KOPT-K1 (cell line): ENCODE data around the gene PRR7.
A peak's percentile ranks its signal among the peaks of the same experiment; 100 is the strongest.
"Not testable (repeated sequence)": the region's sequence is repeated elsewhere in the genome, so short reads cannot be mapped to it uniquely, and the experiment has no call there.

Experiments used
- H3K27ac ChIP-seq: fragments of 200-600 bp; sonication (generic); 2 replicates; pipeline ENCODE4 v1.5.1; 2016; ENCODE audit warnings: antibody characterized with exemption, mild to moderate bottlenecking, low read depth, low read length; ENCODE audit not compliant: poor library complexity, severe bottlenecking
- H3K36me3 ChIP-seq: fragments of 200-600 bp; sonication (generic); 2 replicates; pipeline ENCODE4 v1.5.1; 2017; ENCODE audit warnings: antibody characterized with exemption, mild to moderate bottlenecking, low read length, moderate library complexity; ENCODE audit not compliant: insufficient read depth
- H3K9me3 ChIP-seq: fragments of 200-600 bp; sonication (generic); 2 replicates; pipeline ENCODE4 v1.5.1; 2017; ENCODE audit warnings: antibody characterized with exemption, low read length, mild to moderate bottlenecking; ENCODE audit not compliant: insufficient read depth, poor library complexity, severe bottlenecking

The PRR7 gene

DNA sequence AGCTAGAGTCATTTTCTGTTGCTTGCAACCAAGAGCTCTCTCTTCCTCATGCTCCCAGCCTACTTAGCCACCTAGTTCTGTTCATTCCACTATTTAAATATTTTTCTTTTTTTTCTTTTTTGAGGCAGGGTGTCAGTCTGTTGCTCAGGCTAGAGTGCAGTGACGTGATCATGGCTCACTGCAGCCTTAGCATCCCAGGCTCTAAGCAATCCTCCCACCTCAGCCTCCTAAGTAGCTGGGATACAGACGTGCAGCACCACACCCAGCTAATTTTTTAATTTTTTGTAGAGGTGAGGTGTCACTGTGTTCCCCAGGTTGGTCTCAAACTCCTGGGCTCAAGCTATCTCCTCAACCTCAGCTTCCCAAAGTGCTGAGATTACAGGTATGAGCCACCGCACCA lies 32.1 kb upstream of the PRR7 start:
- H3K36me3 ChIP-seq = no peaks in the 10 kb centered on the region
- H3K27ac ChIP-seq = no peak overlapping the region
- no peaks in the 10 kb centered on the region for H3K9me3 ChIP-seq

- H3K36me3 ChIP-seq, H3K27ac ChIP-seq, H3K9me3 ChIP-seq: not testable (repeated sequence)
Observed at GRCh38 chr5:177417081-177417480, 29.5 kb upstream of the PRR7 start.

- H3K27ac ChIP-seq = no peak overlapping the region
Observed at GRCh38 chr5:177419046-177419445, 27.6 kb upstream of the PRR7 start.

DNA sequence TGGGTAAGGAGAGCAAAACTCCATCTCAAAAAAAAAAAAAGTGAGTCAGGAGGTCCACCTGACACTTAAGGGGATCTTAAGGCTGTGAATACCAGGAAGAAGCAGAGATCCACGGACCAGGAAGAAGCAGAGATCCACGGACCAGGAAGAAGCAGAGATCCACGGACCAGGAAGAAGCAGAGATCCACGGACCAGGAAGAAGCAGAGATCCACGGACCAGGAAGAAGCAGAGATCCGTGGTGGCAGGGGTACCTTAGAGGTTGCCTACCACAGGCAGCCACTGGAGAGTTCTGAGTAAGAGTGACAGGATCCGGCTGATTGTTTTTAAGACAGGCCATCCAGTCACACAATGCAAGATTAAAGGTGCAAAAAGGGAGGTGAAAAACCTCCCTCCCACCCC lies 26.1 kb upstream of the PRR7 start:
- not testable (repeated sequence) for H3K27ac ChIP-seq, H3K36me3 ChIP-seq, H3K9me3 ChIP-seq

More at GRCh38 chr5:177419046-177419445, 27.6 kb upstream of the PRR7 start:
- Histone ChIP-seq H3K36me3 (no peaks in the 10 kb centered on the region), H3K9me3 (no peaks in the 10 kb centered on the region)

- H3K9me3 ChIP-seq = no peaks in the 10 kb centered on the region
- no peaks in the 10 kb centered on the region for H3K36me3 ChIP-seq
- no peak overlapping the region for H3K27ac ChIP-seq
Observed at GRCh38 chr5:177421062-177421798, 25.4 kb upstream of the PRR7 start.

GRCh38 chr5:177423671-177424070 lies 22.9 kb upstream of the PRR7 start:
- Histone ChIP-seq H3K9me3 (no peaks in the 10 kb centered on the region), H3K36me3 (peaks cover 5% of the 10 kb centered on the region; the same call in 1 of the 2 replicates), H3K27ac (no peak overlapping the region)

DNA sequence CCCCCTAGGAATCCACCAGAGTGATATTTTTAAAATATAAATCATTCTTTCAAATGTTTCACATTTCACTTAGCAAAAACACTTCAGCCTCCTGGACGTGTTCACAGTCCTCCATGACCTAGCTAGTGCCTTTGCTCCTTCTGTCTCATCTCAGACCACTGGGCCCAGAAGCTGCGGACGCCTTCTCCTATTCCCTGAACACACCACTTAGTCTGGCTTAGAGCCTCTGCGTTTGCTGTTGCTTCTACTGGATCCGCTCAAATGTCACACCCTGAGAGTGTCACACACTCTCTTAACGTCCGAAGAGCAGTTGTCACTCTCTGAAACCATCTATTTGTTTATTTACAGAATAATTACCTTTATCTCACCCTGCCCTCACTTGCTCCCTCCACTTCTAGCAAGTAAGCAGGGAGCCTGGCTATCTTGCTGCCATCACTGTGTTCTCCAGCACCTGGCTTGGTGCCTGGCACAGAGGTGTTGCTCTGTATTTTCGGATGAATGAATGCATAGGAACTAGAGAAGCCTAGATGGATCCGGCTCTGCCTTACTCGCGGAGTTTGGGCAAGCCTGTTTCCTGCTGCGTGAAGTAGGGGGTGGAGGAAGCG lies 21.3 kb upstream of the PRR7 start:
- Histone ChIP-seq H3K27ac (peak overlapping the region; percentile 73), H3K9me3 (no peaks in the 10 kb centered on the region), H3K36me3 (peaks cover 13% of the 10 kb centered on the region; the same call in 1 of the 2 replicates)

DNA sequence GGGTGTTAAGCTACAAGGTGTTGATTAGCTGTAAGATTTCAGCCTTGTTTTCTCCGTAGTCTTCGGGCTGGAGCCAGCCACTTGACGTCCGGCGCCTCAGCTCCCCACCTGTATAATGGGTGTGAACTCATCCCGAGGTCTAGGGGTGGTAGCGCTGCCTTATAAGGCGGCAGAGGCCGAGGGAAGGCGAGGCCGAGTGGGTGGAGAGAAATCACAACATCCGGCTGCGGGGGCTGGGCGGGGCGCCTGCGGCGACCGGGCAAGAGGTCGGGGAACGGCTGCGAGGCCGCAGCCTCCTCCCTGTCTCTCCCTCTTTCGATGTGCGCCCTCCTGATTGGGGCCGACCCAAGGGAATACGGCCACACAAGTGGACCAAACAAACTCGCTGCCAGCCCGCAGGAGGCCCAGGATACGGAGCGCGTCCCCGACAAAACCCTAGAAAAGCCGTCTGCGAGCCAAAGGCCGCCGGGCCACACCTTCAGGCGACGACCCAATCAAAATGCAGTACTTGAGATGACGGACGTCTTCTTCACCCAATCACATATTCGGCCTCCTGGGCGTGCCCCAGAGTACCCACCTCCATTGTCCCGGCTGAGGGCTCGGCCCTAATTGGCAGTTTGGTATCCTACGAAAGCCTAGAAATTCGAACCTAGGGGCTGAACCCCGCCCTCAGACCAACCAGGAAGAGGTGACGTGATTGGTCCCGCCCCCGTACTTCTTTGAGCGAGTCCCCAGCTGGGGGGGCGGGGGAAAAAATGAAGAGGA lies 20.6 kb upstream of the PRR7 start:
- Histone ChIP-seq H3K9me3 (no peaks in the 10 kb centered on the region), H3K27ac (peak overlapping the region; percentile 73), H3K36me3 (peaks cover 17% of the 10 kb centered on the region; the same call in 1 of the 2 replicates)

GRCh38 chr5:177426566-177427210 lies 19.9 kb upstream of the PRR7 start, which contains the start of gene GRK6:
TSS of gene GRK6 (plus strand) at chr5:177426676. CDS start at chr5:177426846, 170 bp downstream.
- Histone ChIP-seq H3K36me3 (peaks cover 17% of the 10 kb centered on the region; the same call in 1 of the 2 replicates), H3K27ac (peak within 1 kb of the TSS; percentile 89), H3K9me3 (no peaks in the 10 kb centered on the region)

- Histone ChIP-seq H3K27ac (peak overlapping the region; percentile 89), H3K36me3 (peaks cover 21% of the 10 kb centered on the region), H3K9me3 (no peaks in the 10 kb centered on the region)
Observed at GRCh38 chr5:177427211-177427822, 19.3 kb upstream of the PRR7 start.

GRCh38 chr5:177427919-177428573 lies 18.6 kb upstream of the PRR7 start:
- Histone ChIP-seq H3K36me3 (peaks cover 28% of the 10 kb centered on the region), H3K27ac (peak overlapping the region; percentile 89), H3K9me3 (no peaks in the 10 kb centered on the region)

GRCh38 chr5:177428574-177429217 lies 17.9 kb upstream of the PRR7 start:
- H3K27ac ChIP-seq = peak overlapping the region; percentile 89
- no peaks in the 10 kb centered on the region for H3K9me3 ChIP-seq
- H3K36me3 ChIP-seq = peaks cover 35% of the 10 kb centered on the region

- Histone ChIP-seq H3K27ac (peak overlapping the region; percentile 89), H3K36me3 (peaks cover 42% of the 10 kb centered on the region), H3K9me3 (no peaks in the 10 kb centered on the region)
Observed at GRCh38 chr5:177429248-177430040, 17.2 kb upstream of the PRR7 start.
